ENCODE data around the gene GPSM3.
"Not testable (repeated sequence)": the region's sequence is repeated elsewhere in the genome, so short reads cannot be mapped to it uniquely, and the experiment has no call there.

GPSM3 gene

GRCh38 chr6:32200711-32201475, 8.4 kb upstream of the GPSM3 start:
- Histone ChIP-seq H3K4me2 (ENCODE audit: low read length) (no peak overlapping the region), H3K9ac (ENCODE audit: low read depth, low read length) (no peak overlapping the region), H3K36me3 (ENCODE audit: insufficient read depth, low read length) (no peaks in the 10 kb centered on the region), H3K27me3 (ENCODE audit: control insufficient read depth, insufficient read depth, low read length) (peaks cover 13% of the 10 kb centered on the region), H3K9me3 (replicated peaks; ENCODE audit: low read length) (no peaks in the 10 kb centered on the region), H3K4me3 (ENCODE audit: low read length) (no peak overlapping the region), H3K4me1 (ENCODE audit: control insufficient read depth, insufficient read depth, low read length) (peaks cover 10% of the 10 kb centered on the region)

- Histone ChIP-seq H3K9me3 (replicated peaks; ENCODE audit: low read length) (no peaks in the 10 kb centered on the region), H3K9ac (ENCODE audit: low read depth, low read length) (no peak overlapping the region)
These were observed 6.4 kb upstream of the GPSM3 start for GRCh38 chr6:32198866-32199265.

GRCh38 chr6:32198345-32198696, 5.9 kb upstream of the GPSM3 start:
- H3K4me1 ChIP-seq (ENCODE audit: control insufficient read depth, insufficient read depth, low read length) = peaks cover 19% of the 10 kb centered on the region
- H3K36me3 ChIP-seq (ENCODE audit: insufficient read depth, low read length) = no peaks in the 10 kb centered on the region
- no peak overlapping the region for H3K4me3 ChIP-seq (ENCODE audit: low read length)

More at GRCh38 chr6:32198866-32199265, 6.4 kb upstream of the GPSM3 start:
- Histone ChIP-seq H3K36me3 (ENCODE audit: insufficient read depth, low read length) (no peaks in the 10 kb centered on the region), H3K4me1 (ENCODE audit: control insufficient read depth, insufficient read depth, low read length) (peaks cover 19% of the 10 kb centered on the region), H3K4me2 (ENCODE audit: low read length) (no peak overlapping the region), H3K4me3 (ENCODE audit: low read length) (no peak overlapping the region), H3K27me3 (ENCODE audit: control insufficient read depth, insufficient read depth, low read length) (peaks cover 7% of the 10 kb centered on the region)

GRCh38 chr6:32196682-32197616, 4.5 kb upstream of the GPSM3 start:
- Histone ChIP-seq H3K27me3 (ENCODE audit: control insufficient read depth, insufficient read depth, low read length) (peaks cover 6% of the 10 kb centered on the region), H3K4me1 (ENCODE audit: control insufficient read depth, insufficient read depth, low read length) (peaks cover 25% of the 10 kb centered on the region), H3K9me3 (replicated peaks; ENCODE audit: low read length) (no peaks in the 10 kb centered on the region), H3K4me3 (ENCODE audit: low read length) (peak overlapping the region; percentile 97), H3K4me2 (ENCODE audit: low read length) (peak overlapping the region; percentile 99), H3K36me3 (ENCODE audit: insufficient read depth, low read length) (no peaks in the 10 kb centered on the region), H3K9ac (ENCODE audit: low read depth, low read length) (peak overlapping the region; percentile 100)

More at GRCh38 chr6:32198345-32198696, 5.9 kb upstream of the GPSM3 start:
- peaks cover 6% of the 10 kb centered on the region for H3K27me3 ChIP-seq (ENCODE audit: control insufficient read depth, insufficient read depth, low read length)
- H3K4me2 ChIP-seq (ENCODE audit: low read length) = no peak overlapping the region
- H3K9ac ChIP-seq (ENCODE audit: low read depth, low read length) = no peak overlapping the region
- H3K9me3 ChIP-seq (replicated peaks; ENCODE audit: low read length) = no peaks in the 10 kb centered on the region

- Histone ChIP-seq H3K9ac (ENCODE audit: low read depth, low read length) (peak overlapping the region; percentile 100), H3K27me3 (ENCODE audit: control insufficient read depth, insufficient read depth, low read length) (no peaks in the 10 kb centered on the region), H3K4me2 (ENCODE audit: low read length) (peak overlapping the region; percentile 99), H3K4me1 (ENCODE audit: control insufficient read depth, insufficient read depth, low read length) (peaks cover 26% of the 10 kb centered on the region), H3K36me3 (ENCODE audit: insufficient read depth, low read length) (no peaks in the 10 kb centered on the region), H3K9me3 (replicated peaks; ENCODE audit: low read length) (no peaks in the 10 kb centered on the region), H3K4me3 (ENCODE audit: low read length) (peak overlapping the region; percentile 97)
These were observed 3.6 kb upstream of the GPSM3 start for GRCh38 chr6:32195902-32196681.

GRCh38 chr6:32195652-32195901, 3.1 kb upstream of the GPSM3 start:
- H3K9me3 ChIP-seq (replicated peaks; ENCODE audit: low read length) = no peaks in the 10 kb centered on the region
- H3K4me2 ChIP-seq (ENCODE audit: low read length) = peak overlapping the region; percentile 99
- H3K27me3 ChIP-seq (ENCODE audit: control insufficient read depth, insufficient read depth, low read length) = no peaks in the 10 kb centered on the region
- H3K9ac ChIP-seq (ENCODE audit: low read depth, low read length) = peak overlapping the region; percentile 100
- H3K4me3 ChIP-seq (ENCODE audit: low read length) = no peak overlapping the region
- H3K4me1 ChIP-seq (ENCODE audit: control insufficient read depth, insufficient read depth, low read length) = peaks cover 31% of the 10 kb centered on the region
- H3K36me3 ChIP-seq (ENCODE audit: insufficient read depth, low read length) = no peaks in the 10 kb centered on the region

- Histone ChIP-seq H3K4me1 (ENCODE audit: control insufficient read depth, insufficient read depth, low read length) (peaks cover 34% of the 10 kb centered on the region), H3K4me3 (ENCODE audit: low read length) (peak overlapping the region; percentile 78), H3K27me3 (ENCODE audit: control insufficient read depth, insufficient read depth, low read length) (no peaks in the 10 kb centered on the region), H3K9me3 (replicated peaks; ENCODE audit: low read length) (no peaks in the 10 kb centered on the region), H3K4me2 (ENCODE audit: low read length) (peak overlapping the region; percentile 99), H3K36me3 (ENCODE audit: insufficient read depth, low read length) (no peaks in the 10 kb centered on the region), H3K9ac (ENCODE audit: low read depth, low read length) (peak overlapping the region; percentile 94)
These were observed 2.6 kb upstream of the GPSM3 start for GRCh38 chr6:32194825-32195651.

GRCh38 chr6:32194388-32194787, 1.9 kb upstream of the GPSM3 start:
- Histone ChIP-seq H3K4me2 (ENCODE audit: low read length) (no peak overlapping the region), H3K4me1 (ENCODE audit: control insufficient read depth, insufficient read depth, low read length) (peaks cover 34% of the 10 kb centered on the region), H3K36me3 (ENCODE audit: insufficient read depth, low read length) (no peaks in the 10 kb centered on the region), H3K9ac (ENCODE audit: low read depth, low read length) (no peak overlapping the region), H3K4me3 (ENCODE audit: low read length) (peak overlapping the region; percentile 78), H3K9me3 (replicated peaks; ENCODE audit: low read length) (no peaks in the 10 kb centered on the region), H3K27me3 (ENCODE audit: control insufficient read depth, insufficient read depth, low read length) (no peaks in the 10 kb centered on the region)

GRCh38 chr6:32193096-32193495, 653 bp upstream of the GPSM3 start:
- peaks cover 44% of the 10 kb centered on the region for H3K4me1 ChIP-seq (ENCODE audit: control insufficient read depth, insufficient read depth, low read length)
- H3K9me3 ChIP-seq (replicated peaks; ENCODE audit: low read length); H3K36me3 ChIP-seq (ENCODE audit: insufficient read depth, low read length); H3K4me3 ChIP-seq (ENCODE audit: low read length); H3K27me3 ChIP-seq (ENCODE audit: control insufficient read depth, insufficient read depth, low read length); H3K4me2 ChIP-seq (ENCODE audit: low read length); H3K9ac ChIP-seq (ENCODE audit: low read depth, low read length): not testable (repeated sequence)

GRCh38 chr6:32191696-32192607, 491 bp downstream of the GPSM3 start:
- H3K9me3 ChIP-seq (replicated peaks; ENCODE audit: low read length) = no peaks in the 10 kb centered on the region
- no peaks in the 10 kb centered on the region for H3K27me3 ChIP-seq (ENCODE audit: control insufficient read depth, insufficient read depth, low read length)
- peaks cover 12% of the 10 kb centered on the region for H3K36me3 ChIP-seq (ENCODE audit: insufficient read depth, low read length)
- H3K4me1 ChIP-seq (ENCODE audit: control insufficient read depth, insufficient read depth, low read length) = peaks cover 48% of the 10 kb centered on the region
- H3K4me3 ChIP-seq (ENCODE audit: low read length) = no peak overlapping the region
- no peak overlapping the region for H3K9ac ChIP-seq (ENCODE audit: low read depth, low read length)
- no peak overlapping the region for H3K4me2 ChIP-seq (ENCODE audit: low read length)

All from skeletal muscle satellite cell (primary cell).